A673 (cell line): ENCODE results near the gene CFAP43.

Experiments
- CTCF ChIP-seq: fragments of 300-800, 200-600 bp; sonication (generic); conservative IDR thresholded peaks from 2 replicates; pipeline ENCODE4 v1.5.1; 2017; ENCODE audit warnings: low read depth, mild to moderate bottlenecking, antibody characterized with exemption, low read length, moderate library complexity, mixed read lengths
- EZH2 ChIP-seq: fragments of 200-600 bp; sonication (generic); IDR thresholded peaks from 2 replicates; pipeline ENCODE4 v1.6.1; 2017; ENCODE audit warnings: borderline replicate concordance, low read depth, mild to moderate bottlenecking, mixed read lengths, antibody characterized with exemption, low read length; ENCODE audit not compliant: poor library complexity, severe bottlenecking

GRCh38 chr10:104258209-104258608, 26.0 kb upstream of the CFAP43 start:
- TF ChIP-seq EZH2, result no peak
- TF ChIP-seq CTCF, result no peak
